HepG2 (cell line): Measurements from ENCODE around the gene ADAMTS13. TPM values are rescaled to one million over a fixed set of nuclear protein-coding genes. Genes with fewer than 3 reads are reported as not detected.
A peak's percentile ranks its signal among the peaks of the same experiment; 100 is the strongest.

ENCODE experiments used
- KDM1A ChIP-seq: IDR thresholded peaks from 2 replicates; pipeline ENCODE4 v1.6.1; 2016; ENCODE audit warnings: missing compliant biosample characterization
- RFX5 ChIP-seq: IDR thresholded peaks from 2 replicates; pipeline ENCODE4 v1.6.1; 2011; ENCODE audit warnings: low read depth, low read length, improper control_type of control experiment
- TAF1 ChIP-seq: sonication (generic); formaldehyde crosslinking; IDR thresholded peaks from 2 replicates; pipeline ENCODE4 v1.4.0; 2020; ENCODE audit warnings: missing genetic modification reagents
- U2AF1 ChIP-seq: fragments of 200-400 bp; formaldehyde crosslinking; optimal IDR thresholded peaks from 2 replicates; pipeline ENCODE3; 2017; ENCODE audit warnings: mild to moderate bottlenecking, low read depth, low read length
- ZNF263 ChIP-seq: sonication (generic); formaldehyde crosslinking; IDR thresholded peaks from 2 replicates; pipeline ENCODE4 v1.4.0; 2020; ENCODE audit warnings: missing genetic modification reagents
- ZNF430 ChIP-seq: sonication (generic); formaldehyde crosslinking; IDR thresholded peaks from 2 replicates; pipeline ENCODE4 v1.9.0; 2021; ENCODE audit warnings: mild to moderate bottlenecking, missing genetic modification reagents
- ZNF567 ChIP-seq: sonication (generic); formaldehyde crosslinking; IDR thresholded peaks from 2 replicates; pipeline ENCODE4 v1.8.1; 2023; ENCODE audit warnings: mild to moderate bottlenecking, missing genetic modification reagents, borderline replicate concordance
- ZNF605 ChIP-seq: sonication (generic); formaldehyde crosslinking; IDR thresholded peaks from 2 replicates; pipeline ENCODE4 v1.8.0; 2022; ENCODE audit warnings: mild to moderate bottlenecking, missing genetic modification reagents
- ZZZ3 ChIP-seq: sonication (generic); formaldehyde crosslinking; IDR thresholded peaks from 2 replicates; pipeline ENCODE4 v1.4.0; 2020; ENCODE audit warnings: missing genetic modification reagents, mild to moderate bottlenecking, borderline replicate concordance
- polyA plus RNA-seq, 8 experiments: library from polyadenylated mRNA; depleted of rRNA in 3 of 8; stranded (reverse) in 7 of 8; unstranded in 1 of 8; fragments of >200 nt; fragmentation: Illumina TruSeq in 4 of 8; extraction: Trizol in 4 of 8; gene quantifications; 2 replicates each; pipeline versions ENCODE4 v1.2.1 to v1.2.3, GENCODE V29; 2011 to 2016; ENCODE audit warnings: low read depth in 4 of 8, missing spikeins in 1 of 8, mixed read lengths in 1 of 8; ENCODE audit not compliant: insufficient read depth in 1 of 8
- total RNA-seq, 5 experiments: library from RNA; depleted of rRNA; stranded (reverse); fragments of >200 nt; fragmentation: Illumina TruSeq; extraction: Trizol; gene quantifications; 2 replicates each; pipeline ENCODE4 v1.2.3, GENCODE V29; 2016; ENCODE audit warnings: low read depth in 1 of 5
- TF ChIP-seq, protein P1 (sequence below): sonication (generic); formaldehyde crosslinking; IDR thresholded peaks from 2 replicates; pipeline ENCODE4 v1.4.0; 2020; ENCODE audit warnings: missing genetic modification reagents, mild to moderate bottlenecking, borderline replicate concordance
- TF ChIP-seq, protein P2 (sequence below): IDR thresholded peaks from 2 replicates; pipeline ENCODE4 v1.6.1; 2012; ENCODE audit warnings: inconsistent platforms
- TF ChIP-seq, protein P3 (sequence below): sonication (generic); formaldehyde crosslinking; IDR thresholded peaks from 2 replicates; pipeline ENCODE4 v1.4.0; 2020; ENCODE audit warnings: missing genetic modification reagents
- TF ChIP-seq, protein P4 (sequence below), 2 experiments: fragments of 450-650 bp in 1 of 2; sonication (generic) in 1 of 2; formaldehyde crosslinking in 1 of 2; IDR thresholded peaks; 2 replicates each; pipeline versions ENCODE4 v1.6.1 to v1.8.0; 2016 to 2022; ENCODE audit warnings: antibody characterized with exemption in 1 of 2, mild to moderate bottlenecking in 1 of 2, missing genetic modification reagents in 1 of 2
- TF ChIP-seq, protein P5 (sequence below): sonication (generic); formaldehyde crosslinking; IDR thresholded peaks from 2 replicates; pipeline ENCODE4 v1.4.0; 2020; ENCODE audit warnings: mild to moderate bottlenecking, missing genetic modification reagents

Gene ADAMTS13
- total and polyA plus RNA-seq, 2 of the 13 experiments (the other 11 are each of a cell fraction or from before 2014, with no cell fraction given): 0.91 to 4.5 TPM

DNA sequence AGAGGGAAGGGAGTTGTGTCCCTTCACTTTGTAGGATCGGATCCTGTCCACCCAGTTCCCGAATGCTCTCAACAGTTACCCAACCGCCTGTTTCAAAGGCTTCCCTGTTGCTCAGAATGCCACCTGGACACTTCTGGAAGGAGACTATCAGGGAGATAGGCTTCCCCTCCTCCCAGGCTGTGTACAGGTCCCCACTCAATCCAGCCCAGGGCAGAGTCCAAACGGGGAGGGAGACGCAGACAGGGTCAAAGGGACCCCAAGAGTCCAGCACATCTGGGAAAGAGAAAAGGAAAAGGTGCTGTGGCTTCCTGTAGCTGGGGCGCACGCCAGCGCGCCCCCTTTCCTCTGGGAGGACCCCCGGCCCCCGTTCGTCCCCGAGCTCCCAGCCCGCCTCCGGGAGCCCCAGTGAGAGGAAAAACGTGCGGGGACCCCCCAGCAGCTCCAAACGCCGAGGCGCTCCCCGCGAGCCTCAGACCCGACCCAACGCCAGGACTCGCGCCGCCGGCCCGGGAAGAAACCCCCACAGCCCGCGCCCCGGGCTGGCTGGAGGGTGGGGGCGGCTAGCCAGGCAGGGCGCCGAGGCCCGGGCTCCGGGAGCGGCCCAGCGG is 46.9 kb upstream of the ADAMTS13 start (continued):
- TF ChIP-seq, protein P1, sequence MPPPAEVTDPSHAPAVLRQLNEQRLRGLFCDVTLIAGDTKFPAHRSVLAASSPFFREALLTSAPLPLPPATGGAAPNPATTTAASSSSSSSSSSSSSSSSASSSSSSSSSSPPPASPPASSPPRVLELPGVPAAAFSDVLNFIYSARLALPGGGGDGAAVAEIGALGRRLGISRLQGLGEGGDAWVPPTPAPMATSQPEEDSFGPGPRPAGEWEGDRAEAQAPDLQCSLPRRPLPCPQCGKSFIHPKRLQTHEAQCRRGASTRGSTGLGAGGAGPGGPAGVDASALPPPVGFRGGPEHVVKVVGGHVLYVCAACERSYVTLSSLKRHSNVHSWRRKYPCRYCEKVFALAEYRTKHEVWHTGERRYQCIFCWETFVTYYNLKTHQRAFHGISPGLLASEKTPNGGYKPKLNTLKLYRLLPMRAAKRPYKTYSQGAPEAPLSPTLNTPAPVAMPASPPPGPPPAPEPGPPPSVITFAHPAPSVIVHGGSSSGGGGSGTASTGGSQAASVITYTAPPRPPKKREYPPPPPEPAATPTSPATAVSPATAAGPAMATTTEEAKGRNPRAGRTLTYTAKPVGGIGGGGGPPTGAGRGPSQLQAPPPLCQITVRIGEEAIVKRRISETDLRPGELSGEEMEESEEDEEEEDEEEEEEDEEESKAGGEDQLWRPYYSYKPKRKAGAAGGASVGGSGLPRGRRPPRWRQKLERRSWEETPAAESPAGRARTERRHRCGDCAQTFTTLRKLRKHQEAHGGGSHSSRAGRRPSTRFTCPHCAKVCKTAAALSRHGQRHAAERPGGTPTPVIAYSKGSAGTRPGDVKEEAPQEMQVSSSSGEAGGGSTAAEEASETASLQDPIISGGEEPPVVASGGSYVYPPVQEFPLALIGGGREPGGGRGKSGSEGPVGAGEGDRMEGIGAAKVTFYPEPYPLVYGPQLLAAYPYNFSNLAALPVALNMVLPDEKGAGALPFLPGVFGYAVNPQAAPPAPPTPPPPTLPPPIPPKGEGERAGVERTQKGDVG (CRISPR knock-in tag): no peak
- TF ChIP-seq ZNF263 (CRISPR knock-in tag) (peak; percentile 47; the same call in 1 of the 2 replicates), ZNF567 (no peak), TAF1 (CRISPR knock-in tag) (no peak; the same call in 1 of the 2 replicates), ZNF605 (CRISPR knock-in tag) (no peak; the same call in 1 of the 2 replicates), RFX5 (no peak), KDM1A (CRISPR knock-in tag) (no peak), ZNF430 (CRISPR knock-in tag) (no peak), U2AF1 (no peak), ZZZ3 (CRISPR knock-in tag) (no peak)
- TF ChIP-seq, protein P2, sequence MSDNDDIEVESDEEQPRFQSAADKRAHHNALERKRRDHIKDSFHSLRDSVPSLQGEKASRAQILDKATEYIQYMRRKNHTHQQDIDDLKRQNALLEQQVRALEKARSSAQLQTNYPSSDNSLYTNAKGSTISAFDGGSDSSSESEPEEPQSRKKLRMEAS: peak; percentile 45; the same call in 1 of the 2 replicates
- TF ChIP-seq, protein P3, sequence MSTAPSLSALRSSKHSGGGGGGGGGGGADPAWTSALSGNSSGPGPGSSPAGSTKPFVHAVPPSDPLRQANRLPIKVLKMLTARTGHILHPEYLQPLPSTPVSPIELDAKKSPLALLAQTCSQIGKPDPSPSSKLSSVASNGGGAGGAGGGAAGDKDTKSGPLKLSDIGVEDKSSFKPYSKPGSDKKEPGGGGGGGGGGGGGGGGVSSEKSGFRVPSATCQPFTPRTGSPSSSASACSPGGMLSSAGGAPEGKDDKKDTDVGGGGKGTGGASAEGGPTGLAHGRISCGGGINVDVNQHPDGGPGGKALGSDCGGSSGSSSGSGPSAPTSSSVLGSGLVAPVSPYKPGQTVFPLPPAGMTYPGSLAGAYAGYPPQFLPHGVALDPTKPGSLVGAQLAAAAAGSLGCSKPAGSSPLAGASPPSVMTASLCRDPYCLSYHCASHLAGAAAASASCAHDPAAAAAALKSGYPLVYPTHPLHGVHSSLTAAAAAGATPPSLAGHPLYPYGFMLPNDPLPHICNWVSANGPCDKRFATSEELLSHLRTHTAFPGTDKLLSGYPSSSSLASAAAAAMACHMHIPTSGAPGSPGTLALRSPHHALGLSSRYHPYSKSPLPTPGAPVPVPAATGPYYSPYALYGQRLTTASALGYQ: no peak; the same call in 1 of the 2 replicates
- TF ChIP-seq, protein P4, sequence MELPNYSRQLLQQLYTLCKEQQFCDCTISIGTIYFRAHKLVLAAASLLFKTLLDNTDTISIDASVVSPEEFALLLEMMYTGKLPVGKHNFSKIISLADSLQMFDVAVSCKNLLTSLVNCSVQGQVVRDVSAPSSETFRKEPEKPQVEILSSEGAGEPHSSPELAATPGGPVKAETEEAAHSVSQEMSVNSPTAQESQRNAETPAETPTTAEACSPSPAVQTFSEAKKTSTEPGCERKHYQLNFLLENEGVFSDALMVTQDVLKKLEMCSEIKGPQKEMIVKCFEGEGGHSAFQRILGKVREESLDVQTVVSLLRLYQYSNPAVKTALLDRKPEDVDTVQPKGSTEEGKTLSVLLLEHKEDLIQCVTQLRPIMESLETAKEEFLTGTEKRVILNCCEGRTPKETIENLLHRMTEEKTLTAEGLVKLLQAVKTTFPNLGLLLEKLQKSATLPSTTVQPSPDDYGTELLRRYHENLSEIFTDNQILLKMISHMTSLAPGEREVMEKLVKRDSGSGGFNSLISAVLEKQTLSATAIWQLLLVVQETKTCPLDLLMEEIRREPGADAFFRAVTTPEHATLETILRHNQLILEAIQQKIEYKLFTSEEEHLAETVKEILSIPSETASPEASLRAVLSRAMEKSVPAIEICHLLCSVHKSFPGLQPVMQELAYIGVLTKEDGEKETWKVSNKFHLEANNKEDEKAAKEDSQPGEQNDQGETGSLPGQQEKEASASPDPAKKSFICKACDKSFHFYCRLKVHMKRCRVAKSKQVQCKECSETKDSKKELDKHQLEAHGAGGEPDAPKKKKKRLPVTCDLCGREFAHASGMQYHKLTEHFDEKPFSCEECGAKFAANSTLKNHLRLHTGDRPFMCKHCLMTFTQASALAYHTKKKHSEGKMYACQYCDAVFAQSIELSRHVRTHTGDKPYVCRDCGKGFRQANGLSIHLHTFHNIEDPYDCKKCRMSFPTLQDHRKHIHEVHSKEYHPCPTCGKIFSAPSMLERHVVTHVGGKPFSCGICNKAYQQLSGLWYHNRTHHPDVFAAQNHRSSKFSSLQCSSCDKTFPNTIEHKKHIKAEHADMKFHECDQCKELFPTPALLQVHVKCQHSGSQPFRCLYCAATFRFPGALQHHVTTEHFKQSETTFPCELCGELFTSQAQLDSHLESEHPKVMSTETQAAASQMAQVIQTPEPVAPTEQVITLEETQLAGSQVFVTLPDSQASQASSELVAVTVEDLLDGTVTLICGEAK (IDR thresholded peaks at IDR 0.05): no peak
- TF ChIP-seq, protein P4 (CRISPR knock-in tag; IDR thresholded peaks at IDR 0.05): no peak
- TF ChIP-seq, protein P5, sequence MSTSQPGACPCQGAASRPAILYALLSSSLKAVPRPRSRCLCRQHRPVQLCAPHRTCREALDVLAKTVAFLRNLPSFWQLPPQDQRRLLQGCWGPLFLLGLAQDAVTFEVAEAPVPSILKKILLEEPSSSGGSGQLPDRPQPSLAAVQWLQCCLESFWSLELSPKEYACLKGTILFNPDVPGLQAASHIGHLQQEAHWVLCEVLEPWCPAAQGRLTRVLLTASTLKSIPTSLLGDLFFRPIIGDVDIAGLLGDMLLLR (CRISPR knock-in tag): no peak
